ENCODE data around the gene CTNNA3.

Gene CTNNA3

DNA sequence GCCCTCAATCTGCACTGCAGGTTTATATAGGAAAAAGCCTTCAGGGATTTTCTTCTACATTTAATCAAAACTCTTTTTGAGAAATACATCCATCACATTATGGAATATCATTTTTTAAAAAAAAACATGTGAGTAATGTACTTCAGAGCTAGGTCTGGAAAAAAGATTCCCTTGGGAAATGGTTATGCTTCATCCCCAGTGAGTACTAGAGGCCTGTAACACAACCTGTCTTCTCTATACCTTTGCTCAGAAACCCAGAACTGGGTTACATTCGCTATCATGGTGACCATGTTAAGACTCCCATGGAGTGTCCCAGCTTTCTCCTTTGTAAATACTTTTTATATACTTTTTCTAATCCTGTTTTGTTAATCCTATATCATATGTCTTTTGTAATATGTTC lies 583.2 kb downstream of the CTNNA3 start:
- H3K36me3 ChIP-seq (ENCODE audit: insufficient read depth, low read length): no peaks in the 10 kb centered on the region
- no peaks in the 10 kb centered on the region for H3K9me2 ChIP-seq (replicated peaks; ENCODE audit: low read depth, low read length)
- no peak overlapping the region for H2AFZ ChIP-seq (ENCODE audit: low read length)
- no peaks in the 10 kb centered on the region for H4K20me1 ChIP-seq (ENCODE audit: insufficient read depth, low read length, poor library complexity, severe bottlenecking)
- H3K9ac ChIP-seq (ENCODE audit: low read depth, low read length, poor library complexity, severe bottlenecking): no peak overlapping the region
- TF ChIP-seq, protein P1, sequence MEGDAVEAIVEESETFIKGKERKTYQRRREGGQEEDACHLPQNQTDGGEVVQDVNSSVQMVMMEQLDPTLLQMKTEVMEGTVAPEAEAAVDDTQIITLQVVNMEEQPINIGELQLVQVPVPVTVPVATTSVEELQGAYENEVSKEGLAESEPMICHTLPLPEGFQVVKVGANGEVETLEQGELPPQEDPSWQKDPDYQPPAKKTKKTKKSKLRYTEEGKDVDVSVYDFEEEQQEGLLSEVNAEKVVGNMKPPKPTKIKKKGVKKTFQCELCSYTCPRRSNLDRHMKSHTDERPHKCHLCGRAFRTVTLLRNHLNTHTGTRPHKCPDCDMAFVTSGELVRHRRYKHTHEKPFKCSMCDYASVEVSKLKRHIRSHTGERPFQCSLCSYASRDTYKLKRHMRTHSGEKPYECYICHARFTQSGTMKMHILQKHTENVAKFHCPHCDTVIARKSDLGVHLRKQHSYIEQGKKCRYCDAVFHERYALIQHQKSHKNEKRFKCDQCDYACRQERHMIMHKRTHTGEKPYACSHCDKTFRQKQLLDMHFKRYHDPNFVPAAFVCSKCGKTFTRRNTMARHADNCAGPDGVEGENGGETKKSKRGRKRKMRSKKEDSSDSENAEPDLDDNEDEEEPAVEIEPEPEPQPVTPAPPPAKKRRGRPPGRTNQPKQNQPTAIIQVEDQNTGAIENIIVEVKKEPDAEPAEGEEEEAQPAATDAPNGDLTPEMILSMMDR (conservative IDR thresholded peaks at IDR 0.05; ENCODE audit: low read length): no peak
- TF ChIP-seq EZH2phosphoT487 (IDR thresholded peaks at IDR 0.05; ENCODE audit: borderline replicate concordance): no peak
- no peak overlapping the region for H3K4me2 ChIP-seq (ENCODE audit: low read depth, low read length, poor library complexity, severe bottlenecking)
- H3K4me1 ChIP-seq (ENCODE audit: insufficient read depth, low read length, poor library complexity, severe bottlenecking): no peaks in the 10 kb centered on the region
- no peaks in the 10 kb centered on the region for H3F3A ChIP-seq (ENCODE audit: low read depth)
- no peaks in the 10 kb centered on the region for H3K9me3 ChIP-seq (ENCODE audit: insufficient read depth, low read depth, low read length)
- H3K79me2 ChIP-seq (ENCODE audit: insufficient read depth, low read length): no peaks in the 10 kb centered on the region
- no peaks in the 10 kb centered on the region for H3K27me3 ChIP-seq (ENCODE audit: insufficient read depth, low read length, poor library complexity, severe bottlenecking)
- H3K4me3 ChIP-seq (ENCODE audit: low read length, poor library complexity, severe bottlenecking): no peak overlapping the region

DNA sequence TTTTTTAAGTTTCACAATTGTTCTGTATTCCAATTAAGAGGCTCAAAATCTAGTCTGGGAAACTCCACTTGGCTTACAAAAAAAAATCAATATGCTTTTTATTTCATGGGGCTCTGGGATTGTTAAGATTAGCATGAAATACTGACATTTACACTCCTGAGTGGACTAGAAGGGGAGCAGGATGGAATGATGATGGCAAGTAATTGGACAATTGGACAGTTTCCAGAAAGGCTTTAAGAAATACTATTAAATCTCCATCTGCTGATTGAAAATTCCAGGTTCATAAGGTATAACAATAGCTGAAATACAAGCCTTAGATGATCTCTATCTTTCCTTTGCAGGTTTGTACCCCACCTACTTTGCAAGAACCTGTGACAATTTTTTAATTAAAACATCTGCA lies 585.7 kb downstream of the CTNNA3 start:
- no peaks in the 10 kb centered on the region for H3F3A ChIP-seq (ENCODE audit: low read depth)
- H3K4me1 ChIP-seq (ENCODE audit: insufficient read depth, low read length, poor library complexity, severe bottlenecking): no peaks in the 10 kb centered on the region
- H3K9me3 ChIP-seq (ENCODE audit: insufficient read depth, low read depth, low read length): no peaks in the 10 kb centered on the region
- no peak for TF ChIP-seq EZH2phosphoT487 (IDR thresholded peaks at IDR 0.05; ENCODE audit: borderline replicate concordance)
- TF ChIP-seq, protein P1 (conservative IDR thresholded peaks at IDR 0.05; ENCODE audit: low read length): no peak
- H3K36me3 ChIP-seq (ENCODE audit: insufficient read depth, low read length): no peaks in the 10 kb centered on the region
- H4K20me1 ChIP-seq (ENCODE audit: insufficient read depth, low read length, poor library complexity, severe bottlenecking): no peaks in the 10 kb centered on the region
- H3K9me2 ChIP-seq (replicated peaks; ENCODE audit: low read depth, low read length): no peaks in the 10 kb centered on the region
- H3K9ac ChIP-seq (ENCODE audit: low read depth, low read length, poor library complexity, severe bottlenecking): no peak overlapping the region
- H3K4me2 ChIP-seq (ENCODE audit: low read depth, low read length, poor library complexity, severe bottlenecking): no peak overlapping the region
- no peak overlapping the region for H3K4me3 ChIP-seq (ENCODE audit: low read length, poor library complexity, severe bottlenecking)
- H3K27me3 ChIP-seq (ENCODE audit: insufficient read depth, low read length, poor library complexity, severe bottlenecking): no peaks in the 10 kb centered on the region
- H3K79me2 ChIP-seq (ENCODE audit: insufficient read depth, low read length): no peaks in the 10 kb centered on the region
- no peak overlapping the region for H2AFZ ChIP-seq (ENCODE audit: low read length)

DNA sequence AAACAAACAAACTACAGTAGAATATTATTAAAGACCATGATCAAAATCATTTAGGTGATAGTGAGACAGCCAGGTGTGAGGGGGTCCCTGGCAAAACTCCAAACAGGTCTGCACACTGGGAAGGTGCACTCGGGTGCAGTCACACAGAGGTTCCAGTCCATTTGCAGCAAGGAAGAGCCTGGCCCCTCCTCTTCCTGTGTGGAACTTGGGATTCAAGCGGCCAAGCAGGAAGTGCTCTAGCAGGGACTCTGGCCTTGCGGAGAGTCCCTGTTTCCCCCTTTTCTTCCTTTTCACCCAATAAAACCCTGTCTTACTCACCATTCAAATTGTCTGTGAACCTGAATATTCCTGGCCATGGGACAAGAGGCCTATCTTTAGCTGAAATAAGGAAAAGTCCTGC lies 588.3 kb downstream of the CTNNA3 start:
- no peak overlapping the region for H3K4me2 ChIP-seq (ENCODE audit: low read depth, low read length, poor library complexity, severe bottlenecking)
- no peaks in the 10 kb centered on the region for H3K79me2 ChIP-seq (ENCODE audit: insufficient read depth, low read length)
- H3K36me3 ChIP-seq (ENCODE audit: insufficient read depth, low read length): no peaks in the 10 kb centered on the region
- no peak overlapping the region for H3K4me3 ChIP-seq (ENCODE audit: low read length, poor library complexity, severe bottlenecking)
- H3K27me3 ChIP-seq (ENCODE audit: insufficient read depth, low read length, poor library complexity, severe bottlenecking): no peaks in the 10 kb centered on the region
- H3K9ac ChIP-seq (ENCODE audit: low read depth, low read length, poor library complexity, severe bottlenecking): no peak overlapping the region
- no peaks in the 10 kb centered on the region for H4K20me1 ChIP-seq (ENCODE audit: insufficient read depth, low read length, poor library complexity, severe bottlenecking)
- no peaks in the 10 kb centered on the region for H3K9me3 ChIP-seq (ENCODE audit: insufficient read depth, low read depth, low read length)
- no peaks in the 10 kb centered on the region for H3K9me2 ChIP-seq (replicated peaks; ENCODE audit: low read depth, low read length)
- no peaks in the 10 kb centered on the region for H3K4me1 ChIP-seq (ENCODE audit: insufficient read depth, low read length, poor library complexity, severe bottlenecking)
- H2AFZ ChIP-seq (ENCODE audit: low read length): no peak overlapping the region
- H3F3A ChIP-seq (ENCODE audit: low read depth): no peaks in the 10 kb centered on the region
- no peak for TF ChIP-seq EZH2phosphoT487 (IDR thresholded peaks at IDR 0.05; ENCODE audit: borderline replicate concordance)
- TF ChIP-seq, protein P1 (conservative IDR thresholded peaks at IDR 0.05; ENCODE audit: low read length): no peak
